Measurements from ENCODE around the gene MCCC2.

DNA sequence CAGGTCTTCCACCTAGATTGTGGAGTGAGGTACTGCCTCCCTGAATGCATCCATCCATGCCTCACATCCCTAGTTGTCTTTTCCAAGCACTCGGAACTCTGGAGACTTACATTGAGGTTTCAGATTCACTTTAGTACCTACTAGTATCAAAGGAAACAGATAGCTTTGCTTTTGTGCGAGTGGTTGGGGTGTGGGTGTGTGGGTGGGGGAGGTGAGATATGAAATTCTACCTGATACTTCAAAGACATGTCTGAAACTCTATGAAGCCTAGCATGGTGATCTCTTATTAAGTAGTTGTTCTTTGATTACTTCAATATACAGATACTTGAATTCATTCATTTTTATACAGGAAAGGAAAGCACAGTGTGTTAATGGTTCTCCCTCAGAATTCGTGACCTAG is 64.4 kb downstream of the MCCC2 start:
- TF ChIP-seq CTCF (conservative IDR thresholded peaks at IDR 0.05; ENCODE audit: low read depth, low read length): no peak
- TF ChIP-seq EZH2 (IDR thresholded peaks at IDR 0.05; ENCODE audit: borderline replicate concordance, low read depth, low read length, poor library complexity, severe bottlenecking): no peak

All from A673 (cell line).